Tibial artery (tissue), 4 donors: Measurements from ENCODE around the gene SH3RF3.

Experiments used
- DNase-seq, 2 donors: peaks; one replicate each; pipeline ENCODE4 v3.0.0-alpha.2; 2019
- H3K27ac ChIP-seq, 2 donors: fragments of 200-600 bp; sonication (generic) in 1 of 2; 1 replicate in 1 of 2; 2 replicates in 1 of 2; pipeline ENCODE4 v1.5.1; 2018 to 2019; ENCODE audit warnings: mild to moderate bottlenecking in 1 of 2
- H3K27me3 ChIP-seq, 2 donors: fragments of 200-600 bp; sonication (generic) in 1 of 2; one replicate each; pipeline versions ENCODE4 v1.5.1 to v1.6.0; 2016 to 2019
- H3K36me3 ChIP-seq, 3 donors: fragments of 200-600 bp; sonication (generic) in 2 of 3; one replicate each; pipeline ENCODE4 v1.5.1; 2016 to 2019; ENCODE audit warnings: mild to moderate bottlenecking in 2 of 3
- H3K4me1 ChIP-seq, 4 donors: fragments of 200-600 bp; sonication (generic) in 2 of 4; 1 replicate in 3 of 4; 2 replicates in 1 of 4; pipeline ENCODE4 v1.5.1; 2016 to 2019
- H3K4me3 ChIP-seq, 2 donors: fragments of 200-600 bp; sonication (generic) in 1 of 2; 1 replicate in 1 of 2; 2 replicates in 1 of 2; pipeline ENCODE4 v1.5.1; 2018 to 2019; ENCODE audit warnings: mild to moderate bottlenecking in 2 of 2
- H3K9me3 ChIP-seq, 3 donors: fragments of 200-600 bp; sonication (generic) in 1 of 3; one replicate each; pipeline ENCODE4 v1.5.1; 2016 to 2019
- CTCF ChIP-seq, 2 experiments: fragments of 200-600 bp in 1 of 2; fragments of 450-650 bp in 1 of 2; IDR thresholded peaks; one replicate each; pipeline ENCODE4 v1.5.1; 2017 to 2019; ENCODE audit warnings: antibody characterized with exemption in 2 of 2, mild to moderate bottlenecking in 1 of 2, moderate library complexity in 1 of 2
- intact Hi-C: fragments of 100-400 bp; cut with DNase I; formaldehyde crosslinking; loops from one replicate; pipeline ENCODE4 v1.15.0; 2023; ENCODE audit warnings: low total_unique reads

SH3RF3 gene

GRCh38 chr2:109391243-109391642 is 262.2 kb downstream of the SH3RF3 start:
- H3K27me3 ChIP-seq: no peaks in the 10 kb centered on the region
- no peak overlapping the region for H3K4me3 ChIP-seq
- no peaks in the 10 kb centered on the region for H3K9me3 ChIP-seq
- H3K4me1 ChIP-seq: peaks cover 0 to under 1% (median 0%) of the 10 kb centered on the region in 4 donors
- no peak overlapping the region for H3K27ac ChIP-seq
- H3K36me3 ChIP-seq: peaks cover 0 to 5% (median 0%) of the 10 kb centered on the region in 3 donors
- intact Hi-C loops: no loop called here
- no peak for DNase-seq
- TF ChIP-seq CTCF (IDR thresholded peaks at IDR 0.05): no peak

- H3K4me1 ChIP-seq: peaks cover 0 to 9% (median 2%) of the 10 kb centered on the region in 4 donors
- no peaks in the 10 kb centered on the region for H3K9me3 ChIP-seq
- TF ChIP-seq CTCF (IDR thresholded peaks at IDR 0.05): no peak
- H3K27me3 ChIP-seq: no peaks in the 10 kb centered on the region
- no peak for DNase-seq
- intact Hi-C loops: no loop called here
- no peak overlapping the region for H3K4me3 ChIP-seq
- H3K27ac ChIP-seq: no peak overlapping the region
- peaks cover 0 to 5% (median 0%) of the 10 kb centered on the region in 3 donors for H3K36me3 ChIP-seq
These were observed 263.1 kb downstream of the SH3RF3 start for GRCh38 chr2:109392140-109392539.

- Histone ChIP-seq H3K27me3 (no peaks in the 10 kb centered on the region), H3K4me1 (peaks cover 0 to 9% (median 2%) of the 10 kb centered on the region in 4 donors), H3K9me3 (no peaks in the 10 kb centered on the region), H3K36me3 (peaks cover 0 to 5% (median 0%) of the 10 kb centered on the region in 3 donors), H3K4me3 (no peak overlapping the region), H3K27ac (no peak overlapping the region)
- TF ChIP-seq CTCF (IDR thresholded peaks at IDR 0.05): no peak
- intact Hi-C loops: no loop called here
- no peak for DNase-seq
These were observed 264.0 kb downstream of the SH3RF3 start for GRCh38 chr2:109392816-109393661.

GRCh38 chr2:109393662-109393972 is 264.6 kb downstream of the SH3RF3 start:
- H3K36me3 ChIP-seq: peaks cover 0 to 5% (median 0%) of the 10 kb centered on the region in 3 donors
- no peaks in the 10 kb centered on the region for H3K27me3 ChIP-seq
- H3K4me3 ChIP-seq: no peak overlapping the region
- H3K27ac ChIP-seq: no peak overlapping the region
- TF ChIP-seq CTCF (IDR thresholded peaks at IDR 0.05): no peak
- H3K9me3 ChIP-seq: no peaks in the 10 kb centered on the region
- no peak for DNase-seq
- H3K4me1 ChIP-seq: peaks cover 0 to 9% (median 2%) of the 10 kb centered on the region in 4 donors
- intact Hi-C loops: no loop called here

GRCh38 chr2:109395494-109396201 is 266.6 kb downstream of the SH3RF3 start:
- Histone ChIP-seq H3K4me3 (no peak overlapping the region), H3K27me3 (no peaks in the 10 kb centered on the region), H3K36me3 (peaks cover 0 to 7% (median 6%) of the 10 kb centered on the region in 3 donors), H3K27ac (peak overlapping the region in 1 of 2 donors; percentile 23), H3K4me1 (peaks cover 0 to 20% (median 2%) of the 10 kb centered on the region in 4 donors), H3K9me3 (no peaks in the 10 kb centered on the region)
- TF ChIP-seq CTCF (IDR thresholded peaks at IDR 0.05): no peak
- intact Hi-C loops: no loop called here
- no peak for DNase-seq
